Urothelium cell line (cell line): ENCODE results near the gene NTSR1.
A peak's percentile ranks its signal among the peaks of the same experiment; 100 is the strongest.

ENCODE experiments used
- DNase-seq: peaks from one replicate; pipeline ENCODE4 v3.0.0; 2011; ENCODE audit warnings: low spot score, mixed read lengths
- FAIRE-seq: peaks from 2 replicates; lab custom pipeline; 2011; peaks lifted over from hg19 to GRCh38; lab: Jason Lieb, UNC

NTSR1 gene

DNA sequence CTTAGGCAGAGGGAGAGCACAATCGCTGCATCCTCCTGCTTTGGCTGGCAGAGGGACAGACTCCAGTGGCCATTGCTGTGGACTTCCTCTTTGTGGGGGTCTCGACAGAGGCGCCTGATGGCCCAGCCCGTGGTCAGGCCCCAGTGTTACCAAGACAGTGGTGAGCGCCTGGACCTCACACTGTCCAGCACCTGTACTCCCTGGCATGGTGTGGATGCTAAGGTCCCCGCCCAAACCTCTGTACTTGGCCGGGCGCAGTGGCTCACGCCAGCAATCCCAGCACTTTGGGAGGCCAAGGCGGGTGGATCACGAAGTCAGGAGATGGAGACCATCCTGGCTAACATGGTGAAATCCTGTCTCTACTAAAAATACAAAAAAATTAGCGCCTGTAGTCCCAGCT lies 2.3 kb upstream of the NTSR1 start:
- DNase-seq, result no peak
- no peak for FAIRE-seq

DNA sequence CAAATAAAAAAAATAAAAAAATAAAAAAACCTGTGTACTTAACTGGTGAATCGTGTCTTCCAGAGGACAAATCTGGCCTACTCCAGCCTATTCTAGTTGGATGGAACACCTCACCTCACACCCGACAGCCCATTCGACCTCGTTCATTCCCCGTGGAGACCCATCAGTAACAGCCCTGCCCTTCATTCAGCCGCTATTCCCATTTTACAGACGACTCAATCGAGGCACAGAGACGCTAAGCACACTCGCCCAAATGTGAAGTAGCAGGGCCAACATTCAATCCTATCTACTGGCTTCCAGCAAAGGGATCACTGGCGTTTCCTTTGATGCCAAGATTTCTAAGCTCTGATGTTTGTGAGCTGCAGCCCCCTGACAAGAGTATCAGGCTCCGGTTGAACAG lies 1.8 kb upstream of the NTSR1 start:
- no peak for DNase-seq
- FAIRE-seq, result peak; percentile 17

DNA sequence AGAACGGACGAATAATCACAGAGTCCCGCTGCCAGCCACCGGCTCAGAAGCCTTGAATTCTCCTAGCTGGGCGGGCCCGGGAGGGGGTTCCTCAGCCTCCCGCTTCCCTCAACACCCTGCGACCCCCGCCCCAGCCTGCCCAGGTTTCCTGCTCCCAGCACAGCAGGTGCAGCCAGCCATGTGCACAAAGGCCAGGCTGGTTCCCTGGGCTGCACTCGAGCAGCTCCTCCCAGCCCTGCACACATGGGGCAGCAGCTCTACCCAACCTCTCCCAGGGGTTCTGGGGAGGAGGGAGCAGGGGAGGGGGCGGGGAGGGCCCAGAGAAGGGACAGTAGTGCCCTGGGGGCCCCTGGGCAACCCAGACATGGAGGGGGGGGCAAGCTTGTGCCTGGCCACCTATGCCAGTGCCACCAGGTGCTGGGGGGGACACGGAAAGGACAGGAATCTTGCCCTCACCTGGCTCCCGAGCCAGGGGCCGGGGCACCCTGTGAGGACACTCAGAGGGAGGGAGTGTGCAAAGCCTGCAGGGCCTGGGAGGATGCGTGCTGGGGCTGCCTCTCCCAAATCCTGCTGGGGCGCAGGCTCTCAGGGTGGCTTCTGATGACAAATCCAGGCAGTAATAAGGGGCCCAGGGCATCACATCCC lies 1.2 kb upstream of the NTSR1 start:
- no peak for DNase-seq
- no peak for FAIRE-seq

DNA sequence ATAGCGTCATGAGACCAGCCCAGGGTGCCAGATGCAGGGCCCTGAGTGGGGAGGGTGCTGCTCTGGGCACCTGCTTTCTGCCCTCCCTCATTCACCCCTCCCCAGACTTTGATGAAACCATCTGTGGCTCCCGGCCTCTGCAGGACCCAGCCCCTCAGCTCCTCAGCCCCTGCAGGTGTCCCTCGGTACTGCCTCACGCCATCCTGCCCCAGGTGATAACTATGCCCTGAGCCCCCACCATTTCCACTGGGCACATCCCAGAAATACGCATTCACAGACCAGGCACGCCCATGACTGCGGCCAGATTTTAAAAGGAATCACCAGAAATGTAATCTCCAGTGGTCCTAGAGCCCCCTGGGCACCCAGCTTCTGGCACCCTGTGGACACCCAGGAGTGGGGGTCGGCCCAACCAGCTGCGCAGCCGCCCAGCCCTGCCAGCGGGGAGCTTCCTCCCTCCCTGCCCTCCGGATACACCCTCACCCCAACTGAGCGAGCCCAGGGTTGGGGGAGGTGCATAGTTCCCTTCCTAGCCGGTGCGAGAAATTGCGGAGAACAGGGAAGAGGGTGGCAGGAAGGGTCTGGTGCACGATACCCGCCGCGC lies 615 bp upstream of the NTSR1 start:
- peak; percentile 61 for DNase-seq
- FAIRE-seq, result no peak

DNA sequence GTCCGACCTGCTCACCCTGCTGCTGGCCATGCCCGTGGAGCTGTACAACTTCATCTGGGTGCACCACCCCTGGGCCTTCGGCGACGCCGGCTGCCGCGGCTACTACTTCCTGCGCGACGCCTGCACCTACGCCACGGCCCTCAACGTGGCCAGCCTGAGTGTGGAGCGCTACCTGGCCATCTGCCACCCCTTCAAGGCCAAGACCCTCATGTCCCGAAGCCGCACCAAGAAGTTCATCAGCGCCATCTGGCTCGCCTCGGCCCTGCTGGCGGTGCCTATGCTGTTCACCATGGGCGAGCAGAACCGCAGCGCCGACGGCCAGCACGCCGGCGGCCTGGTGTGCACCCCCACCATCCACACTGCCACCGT lies 885 bp downstream of the NTSR1 start:
- DNase-seq, result no peak
- no peak for FAIRE-seq

DNA sequence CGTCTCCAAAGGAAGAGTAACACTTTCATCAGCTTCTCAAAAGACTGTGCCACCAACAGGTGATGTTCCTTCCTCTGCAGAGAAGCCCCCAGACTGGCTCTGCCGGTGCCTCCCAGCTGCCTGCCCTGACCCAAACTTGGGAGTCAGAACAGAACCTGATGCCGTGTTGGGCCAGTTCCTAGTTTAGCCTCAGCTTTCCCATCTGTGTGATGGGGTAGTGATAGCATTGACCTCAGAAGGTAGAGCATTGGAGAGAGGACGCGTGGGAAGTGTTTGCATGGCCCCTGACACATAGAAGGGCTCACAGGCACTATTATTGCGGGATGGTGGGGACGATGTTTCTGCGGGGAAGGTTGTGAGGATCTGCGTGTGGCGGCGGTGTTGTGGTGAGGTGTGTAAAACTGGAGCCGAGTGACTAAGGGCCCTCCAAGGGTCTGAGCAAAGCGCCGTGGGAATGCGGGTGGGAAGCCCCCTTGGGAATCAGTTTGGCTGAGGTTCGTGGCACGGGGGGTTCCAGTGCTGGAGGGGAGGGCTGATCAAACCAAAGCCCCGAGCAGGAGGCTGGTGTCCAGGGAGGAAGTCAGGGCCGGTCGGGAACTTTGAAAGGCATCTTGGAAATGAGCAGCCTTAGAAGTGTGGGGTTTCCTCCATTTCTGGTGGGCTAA lies 1.7 kb downstream of the NTSR1 start:
- no peak for FAIRE-seq
- DNase-seq, result no peak

DNA sequence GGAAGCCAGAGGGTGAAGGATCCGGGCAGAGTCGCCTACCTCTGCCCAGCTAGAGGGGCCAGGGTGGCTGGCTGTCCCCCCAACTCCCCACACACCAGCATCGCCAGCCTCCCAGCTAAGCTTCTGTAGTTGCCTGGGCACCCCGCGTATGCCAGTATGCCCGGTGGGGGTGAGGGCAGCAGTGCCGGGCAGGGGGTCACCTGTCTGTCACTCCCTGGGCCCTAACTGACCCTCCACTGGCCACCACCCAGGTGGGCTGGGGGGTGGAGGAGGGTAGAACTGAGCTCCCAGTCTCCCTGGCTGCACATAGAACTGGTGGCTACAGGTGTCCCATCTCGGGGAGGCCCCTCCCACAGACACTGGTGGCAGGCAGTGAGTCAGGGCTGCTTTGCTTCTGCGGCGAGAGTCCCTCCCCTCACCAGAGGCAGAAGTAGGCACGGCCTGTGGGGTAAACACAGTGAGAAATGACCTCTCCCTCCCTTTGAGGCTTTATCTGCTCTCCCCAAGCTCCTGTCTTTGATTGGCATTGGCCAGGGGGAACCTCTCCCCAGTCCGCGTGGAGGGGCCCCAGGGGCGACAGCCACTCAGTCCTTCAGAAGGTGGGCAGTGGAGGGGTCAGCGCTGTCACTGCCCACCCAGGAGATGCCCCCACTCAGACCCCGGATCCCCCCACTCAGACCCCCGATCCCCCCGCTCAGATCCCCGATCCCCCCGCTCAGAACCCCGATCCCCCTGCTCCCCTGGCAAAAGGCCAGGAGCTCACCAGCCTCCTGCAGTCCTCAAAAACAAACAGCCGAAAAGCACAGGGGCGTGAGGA lies 2.5 kb downstream of the NTSR1 start:
- DNase-seq, result peak; percentile 80
- peak; percentile 81 for FAIRE-seq

DNA sequence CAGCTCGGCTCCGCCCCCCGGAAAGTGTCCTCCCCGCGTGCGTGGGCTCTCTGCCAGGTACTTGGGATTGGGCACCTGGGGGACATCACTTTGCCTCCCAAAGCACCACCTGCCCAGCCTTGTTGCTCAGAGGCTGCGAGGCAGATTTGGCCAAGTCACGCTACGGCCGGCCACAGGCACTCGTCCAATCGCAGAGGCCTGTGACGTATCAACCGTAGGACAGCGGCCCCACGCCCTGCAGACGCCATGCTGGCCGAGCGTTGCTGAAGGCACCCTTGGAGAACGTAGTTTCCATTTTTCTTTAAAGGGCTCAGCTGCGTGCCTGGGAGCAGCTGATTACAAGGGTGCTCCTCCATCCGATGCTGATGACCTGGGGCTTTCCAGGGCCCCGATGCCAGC lies 3.1 kb downstream of the NTSR1 start:
- no peak for DNase-seq
- FAIRE-seq, result peak; percentile 68

DNA sequence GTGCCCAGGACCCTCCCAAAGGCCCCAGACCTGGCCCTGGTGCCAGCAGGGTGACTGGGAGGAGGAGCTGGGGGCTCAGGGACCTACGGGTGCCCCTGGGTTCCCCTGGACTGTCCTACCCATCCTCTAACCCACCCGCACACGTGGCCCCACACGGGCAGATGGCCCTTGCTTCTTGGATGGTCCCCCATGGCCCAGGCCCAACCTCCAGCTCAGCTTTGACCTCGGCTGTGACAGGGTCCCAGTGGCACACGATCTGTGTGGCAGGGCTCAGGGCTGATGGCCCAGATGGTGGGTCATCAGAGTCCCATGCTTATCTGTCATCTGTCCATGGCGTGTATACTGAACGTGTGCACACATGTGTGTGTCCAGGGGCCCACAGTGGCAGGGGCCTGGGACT lies 4.0 kb downstream of the NTSR1 start:
- DNase-seq (no peak), FAIRE-seq (no peak)

DNA sequence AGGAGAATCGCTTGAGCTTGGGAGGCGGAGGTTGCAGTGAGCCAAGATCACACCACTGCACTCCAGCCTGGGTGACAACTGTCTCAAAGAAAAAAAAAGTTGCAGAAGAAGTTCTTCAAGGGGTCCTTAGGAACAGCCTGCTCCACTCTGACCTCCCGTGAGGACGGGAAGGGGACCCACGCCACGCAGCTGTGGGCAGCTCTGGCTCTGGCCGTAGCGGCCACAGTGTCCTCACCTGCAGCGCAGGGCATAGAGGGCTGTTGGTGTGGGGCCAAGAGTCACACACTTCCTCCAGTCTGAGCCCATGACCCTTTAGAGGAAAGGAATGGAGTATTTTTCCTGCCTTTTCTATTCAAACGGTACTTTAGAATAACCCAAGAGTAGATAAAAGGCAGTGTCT lies 5.4 kb downstream of the NTSR1 start:
- no peak for FAIRE-seq
- DNase-seq, result no peak

DNA sequence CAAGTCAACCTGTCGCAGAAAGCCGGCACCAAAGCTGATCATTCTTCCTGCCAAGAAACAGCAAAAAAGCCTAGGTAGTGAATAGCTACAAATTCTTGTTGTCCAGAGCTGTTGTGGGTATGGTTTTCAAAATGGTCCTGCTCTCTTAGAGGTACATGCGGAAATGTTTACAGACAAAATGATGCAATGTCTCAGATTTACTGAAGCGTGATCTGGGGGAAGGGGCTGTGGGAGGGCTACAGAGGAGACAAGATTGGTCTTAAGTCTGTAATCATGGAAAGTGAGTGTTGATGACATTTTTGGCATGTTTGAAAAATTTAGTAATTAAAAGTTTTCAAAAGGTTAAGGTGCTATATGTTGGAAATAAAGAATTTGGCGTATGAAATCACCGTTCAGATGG lies 6.2 kb downstream of the NTSR1 start:
- no peak for DNase-seq
- FAIRE-seq, result no peak

DNA sequence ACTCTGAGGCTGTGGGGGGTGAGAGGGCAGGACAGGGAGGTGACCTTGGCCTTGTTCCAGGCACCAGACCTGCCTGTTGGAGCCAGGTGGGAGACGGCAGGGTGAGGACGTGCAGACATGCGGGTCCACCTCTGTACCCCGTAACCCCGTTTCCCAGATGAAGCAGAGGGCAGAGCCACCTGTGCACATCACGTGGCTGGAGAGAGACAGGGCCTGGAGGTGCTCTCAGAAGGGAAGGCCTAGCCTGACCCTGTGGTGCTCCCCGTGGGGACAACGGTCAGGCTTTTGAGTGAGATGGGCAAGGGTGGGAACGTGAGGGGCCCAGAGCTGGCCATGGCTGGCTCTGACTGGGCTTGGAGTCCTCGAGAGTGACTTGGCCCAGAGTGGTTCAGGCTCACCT lies 6.6 kb downstream of the NTSR1 start:
- no peak for FAIRE-seq
- DNase-seq, result no peak

DNA sequence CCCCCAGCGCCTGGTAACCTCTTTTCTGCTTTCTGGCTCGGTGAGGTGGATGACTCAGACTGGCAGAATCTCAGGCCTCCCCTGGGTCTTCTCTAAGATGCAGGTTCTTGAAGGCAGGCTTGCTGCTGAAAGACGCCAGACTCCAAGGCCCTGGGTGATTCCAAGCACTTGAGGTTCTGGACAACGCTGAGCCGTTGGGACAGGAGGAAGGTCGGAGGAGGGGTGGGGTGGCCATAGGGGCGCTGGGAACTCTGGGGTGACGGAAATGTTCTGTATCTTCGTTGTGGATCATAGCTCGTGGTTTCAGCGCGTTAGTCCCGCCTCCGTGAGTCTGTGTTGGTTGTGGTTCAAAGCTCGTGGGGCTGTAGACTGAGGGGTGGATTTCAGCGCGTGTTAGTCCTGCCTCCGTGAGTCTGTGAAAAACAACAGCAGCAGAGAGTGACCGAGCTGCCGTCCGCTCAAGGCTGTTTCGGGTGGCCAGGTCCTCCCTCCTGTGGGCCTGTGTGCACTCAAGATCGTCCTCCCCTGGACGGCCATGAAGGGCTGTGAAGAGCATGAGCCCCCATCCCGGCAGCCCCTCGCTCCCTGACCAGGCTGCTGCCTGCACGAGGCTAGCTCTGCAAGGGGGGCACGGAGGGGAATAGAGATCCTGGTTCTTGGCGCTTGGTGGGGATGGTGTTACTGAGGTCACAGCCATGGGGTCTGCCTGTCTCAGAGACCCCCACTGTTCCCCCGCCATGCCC lies 7.7 kb downstream of the NTSR1 start:
- DNase-seq, result no peak
- peak; percentile 58 for FAIRE-seq

DNA sequence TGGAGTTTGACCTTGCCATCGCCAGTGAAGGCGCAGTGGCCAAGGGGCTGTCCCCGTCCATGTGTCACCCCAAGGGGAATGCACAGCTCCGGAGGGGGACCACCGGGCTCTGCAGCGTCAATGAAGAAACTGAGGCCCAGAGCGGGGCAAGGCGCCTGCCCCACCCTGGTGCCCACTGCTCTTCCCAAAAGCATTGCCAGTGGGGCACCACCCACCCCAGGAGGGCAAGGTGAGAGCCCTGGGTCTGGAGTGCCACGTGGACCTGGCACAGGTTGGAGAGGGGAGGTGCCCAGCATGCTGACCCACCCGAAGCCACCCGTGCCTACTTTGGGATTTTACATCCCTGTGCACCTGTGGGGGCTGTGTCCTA lies 8.3 kb downstream of the NTSR1 start:
- DNase-seq (no peak), FAIRE-seq (no peak)

DNA sequence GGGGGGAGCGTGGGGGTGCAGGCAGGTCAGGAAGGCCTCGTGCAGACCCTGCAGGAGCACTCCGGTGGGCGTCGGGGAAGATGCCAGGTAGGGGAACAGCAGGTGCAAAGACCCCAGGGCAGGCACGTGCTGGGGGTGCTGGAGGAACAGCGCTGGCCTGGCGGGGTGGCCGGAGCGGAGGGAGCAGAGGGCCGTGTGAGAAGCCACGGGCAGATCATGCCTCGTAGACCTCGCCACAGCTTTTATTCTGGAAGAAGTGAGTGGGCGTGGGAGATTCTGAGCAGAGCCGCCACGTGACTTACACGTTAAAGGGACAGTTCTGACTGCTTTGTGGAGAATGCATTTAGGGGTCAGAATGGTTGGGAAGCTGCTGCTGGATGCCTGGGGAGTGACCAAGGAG lies 9.3 kb downstream of the NTSR1 start:
- FAIRE-seq, result no peak
- no peak for DNase-seq

DNA sequence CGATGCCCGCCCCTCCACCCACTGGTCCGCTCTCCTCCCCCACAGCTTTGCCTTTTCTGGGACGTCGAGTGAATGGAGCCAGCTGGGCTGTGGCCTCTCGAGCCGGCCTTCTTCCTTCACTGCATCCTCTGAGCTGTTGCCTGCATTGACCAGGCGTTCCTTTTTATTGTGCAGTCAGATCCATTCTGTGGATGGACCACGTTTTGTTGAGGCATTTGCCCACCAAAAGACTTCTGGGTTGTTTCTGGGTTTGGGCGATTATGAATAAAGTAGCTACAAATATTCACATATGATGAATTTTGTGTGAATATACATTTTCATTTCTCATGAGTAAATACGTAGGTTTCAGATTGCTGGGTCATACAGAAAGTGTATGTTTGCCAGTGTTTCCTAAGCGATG lies 9.9 kb downstream of the NTSR1 start:
- DNase-seq (no peak), FAIRE-seq (no peak)

DNA sequence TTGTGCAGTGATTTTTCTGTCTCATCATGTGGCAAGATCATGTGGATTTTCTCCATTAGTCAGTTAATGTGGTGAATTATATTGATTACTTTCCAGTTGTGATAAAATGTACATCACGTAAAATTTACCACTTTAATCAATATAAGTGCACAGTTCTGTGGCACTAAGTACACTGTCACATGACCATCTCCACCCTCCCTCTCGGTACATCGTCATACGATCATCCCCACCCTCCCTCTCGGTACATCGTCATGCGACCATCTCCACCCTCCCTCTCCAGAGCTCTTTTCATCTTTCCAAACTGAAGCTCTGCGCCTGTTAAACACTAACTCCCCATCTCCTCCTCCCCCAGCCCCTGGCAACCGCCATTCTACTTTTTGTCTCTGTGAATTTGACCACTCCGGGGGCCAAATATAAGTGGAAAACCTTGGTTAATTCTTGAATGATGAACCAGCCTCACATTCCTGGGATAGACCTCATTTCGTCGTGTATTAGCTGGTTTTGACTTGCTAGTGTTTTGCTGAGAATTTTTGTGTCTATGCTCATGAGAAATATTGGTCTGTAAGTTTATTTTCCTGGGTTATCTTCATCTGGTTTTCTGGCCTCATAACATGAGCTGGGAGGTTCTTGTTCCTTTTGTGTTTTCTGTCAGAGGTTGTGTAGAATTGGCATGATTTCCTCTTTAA lies 10.8 kb downstream of the NTSR1 start:
- DNase-seq (no peak), FAIRE-seq (peak; percentile 27)

DNA sequence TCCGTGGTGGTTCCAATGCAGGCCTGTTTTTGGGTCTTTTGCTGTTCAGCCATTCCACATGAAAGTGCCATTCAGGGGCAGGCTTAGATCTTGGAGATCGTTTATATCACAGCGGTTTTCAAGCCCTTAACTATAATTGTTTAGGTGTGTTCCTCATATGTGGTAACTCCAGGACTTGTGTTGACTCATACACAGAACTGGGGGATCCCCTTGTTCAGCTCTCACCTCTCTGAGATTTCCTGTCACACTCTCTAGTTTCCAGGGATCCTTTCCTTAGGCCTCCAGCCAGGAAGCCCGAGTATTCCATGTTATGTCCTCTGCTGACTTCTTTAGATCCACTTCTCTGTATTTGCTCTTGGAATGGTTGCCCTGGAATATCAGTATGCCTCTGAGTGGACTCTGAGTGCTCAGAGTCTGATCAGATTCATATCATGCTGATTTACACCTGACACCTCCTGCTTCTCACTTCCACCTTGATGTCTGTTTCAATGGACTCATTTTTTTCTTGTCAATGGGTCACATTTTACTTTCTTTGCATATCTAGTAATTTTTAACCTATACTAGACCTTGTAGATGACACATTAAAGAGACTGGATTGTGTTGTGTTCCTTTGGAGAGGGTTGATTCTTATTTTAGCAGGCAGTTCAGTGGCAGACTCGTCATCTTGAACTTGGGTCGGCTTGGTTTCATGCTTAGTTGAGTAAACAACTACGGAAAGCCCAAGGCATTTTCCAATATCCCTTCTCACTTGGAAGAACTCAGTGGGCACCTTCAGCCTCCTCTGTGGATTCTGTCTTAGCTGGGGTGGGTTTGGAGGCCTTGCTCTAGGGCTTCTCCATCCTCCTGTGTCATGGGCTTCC lies 13.1 kb downstream of the NTSR1 start:
- DNase-seq, result no peak
- FAIRE-seq, result no peak

DNA sequence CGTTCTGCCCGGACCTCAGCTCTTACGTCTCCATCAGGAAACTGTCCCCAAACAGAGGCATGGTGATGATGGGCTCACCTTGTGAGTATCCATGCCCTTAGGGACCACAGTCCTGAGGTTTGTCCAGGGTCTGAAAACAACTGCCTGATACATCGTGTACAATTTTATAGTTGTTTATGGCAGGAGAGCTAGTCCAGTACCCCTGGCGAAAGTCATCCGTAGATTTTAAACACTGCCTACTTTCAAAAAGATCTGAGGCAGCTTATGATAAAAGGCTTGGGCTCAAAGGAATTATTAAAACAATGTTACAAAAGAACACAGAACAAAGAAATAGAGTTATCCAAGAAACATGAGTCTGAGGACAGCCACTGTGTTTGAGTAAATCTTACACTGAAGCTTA lies 14.0 kb downstream of the NTSR1 start:
- DNase-seq (no peak), FAIRE-seq (no peak)

DNA sequence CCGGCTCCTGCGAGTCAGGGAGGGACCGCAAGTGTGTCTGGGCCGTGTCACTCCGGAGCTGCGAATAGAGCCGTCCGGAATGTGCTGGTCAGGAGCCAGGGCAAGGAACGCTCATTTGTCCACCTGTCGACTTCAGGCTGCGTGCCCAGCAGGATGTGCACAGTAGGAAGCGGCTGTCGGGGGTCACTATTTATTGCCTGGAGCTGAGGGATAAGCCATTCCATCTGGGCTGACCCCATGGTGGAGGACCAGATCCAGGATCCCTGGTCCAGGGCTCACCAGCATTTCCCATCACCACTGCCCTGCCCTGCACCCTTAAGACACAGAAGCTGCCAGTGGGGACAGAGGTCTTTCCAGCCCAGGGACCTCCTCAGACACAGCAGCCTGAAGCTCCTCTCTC lies 14.7 kb downstream of the NTSR1 start:
- FAIRE-seq (peak; percentile 48), DNase-seq (no peak)
